Thoracic aorta (tissue), 2 donors: ENCODE results near the gene PNMT. TPM values are rescaled to one million over a fixed set of nuclear protein-coding genes. Genes with fewer than 3 reads are reported as not detected.
A peak's percentile ranks its signal among the peaks of the same experiment; 100 is the strongest.

ENCODE experiments used
- ATAC-seq: fragments of 150-250 bp; one replicate; pipeline ENCODE4 v1.8.0; 2017; ENCODE audit warnings: low read depth; ENCODE audit not compliant: insufficient number of reproducible peaks, low FRiP score
- DNase-seq: peaks from one replicate; pipeline ENCODE4 v3.0.0-alpha.2; 2020; ENCODE audit warnings: low spot score
- H3K27ac ChIP-seq, 2 donors: fragments of 200-600 bp; sonication (generic); 1 replicate in 1 of 2; 2 replicates in 1 of 2; pipeline ENCODE4 v1.5.1; 2016; ENCODE audit warnings: mild to moderate bottlenecking in 2 of 2, moderate library complexity in 2 of 2
- H3K27me3 ChIP-seq: fragments of 200-600 bp; sonication (generic); replicated peaks from 2 replicates; pipeline ENCODE4 v1.6.0; 2016; ENCODE audit warnings: mild to moderate bottlenecking; ENCODE audit not compliant: insufficient read depth
- H3K36me3 ChIP-seq: fragments of 200-600 bp; sonication (generic); one replicate; pipeline ENCODE4 v1.5.1; 2016
- H3K4me1 ChIP-seq, 2 donors: fragments of 200-600 bp; sonication (generic); 1 replicate in 1 of 2; 2 replicates in 1 of 2; pipeline versions ENCODE4 v1.5.1 to v1.6.0; 2016; ENCODE audit warnings: low read depth in 2 of 2, mild to moderate bottlenecking in 1 of 2; ENCODE audit not compliant: control insufficient read depth in 1 of 2
- H3K4me3 ChIP-seq: fragments of 200-600 bp; sonication (generic); 2 replicates; pipeline ENCODE4 v1.5.1; 2016; ENCODE audit warnings: mild to moderate bottlenecking
- H3K9me3 ChIP-seq: fragments of 200-600 bp; sonication (generic); 2 replicates; pipeline ENCODE4 v1.5.1; 2016
- CTCF ChIP-seq: fragments of 200-600 bp; sonication (generic); IDR thresholded peaks from one replicate; pipeline ENCODE4 v1.5.1; 2019; ENCODE audit warnings: antibody characterized with exemption
- total RNA-seq, 2 donors: library from RNA; depleted of rRNA; stranded (reverse); fragments of >200 nt; gene quantifications; one replicate each; pipeline versions ENCODE4 v1.1.0 to v1.2.3, GENCODE V29; 2016

PNMT gene
- total RNA-seq, 2 donors from 2014 or later: 3.1 to 22.9 TPM

GRCh38 chr17:39653316-39653661 lies 15.0 kb upstream of the PNMT start:
- peaks cover 3% of the 10 kb centered on the region for H3K36me3 ChIP-seq

GRCh38 chr17:39653662-39654331 lies 14.5 kb upstream of the PNMT start:
- TF ChIP-seq CTCF: peak; percentile 79
- Histone ChIP-seq H3K36me3 (peaks cover 4% of the 10 kb centered on the region), H3K4me3 (no peak overlapping the region), H3K4me1 (no peaks in the 10 kb centered on the region), H3K27ac (no peak overlapping the region), H3K9me3 (no peaks in the 10 kb centered on the region), H3K27me3 (no peaks in the 10 kb centered on the region)
- DNase-seq (no peak), ATAC-seq (no peak)

More at GRCh38 chr17:39653316-39653661, 15.0 kb upstream of the PNMT start:
- H3K27me3 ChIP-seq: no peaks in the 10 kb centered on the region
- no peaks in the 10 kb centered on the region for H3K9me3 ChIP-seq
- no peaks in the 10 kb centered on the region for H3K4me1 ChIP-seq
- TF ChIP-seq CTCF: no peak
- DNase-seq (no peak), ATAC-seq (no peak)
- H3K27ac ChIP-seq: no peak overlapping the region
- H3K4me3 ChIP-seq: no peak overlapping the region

- H3K27me3 ChIP-seq: no peaks in the 10 kb centered on the region
- peaks cover 14% of the 10 kb centered on the region for H3K36me3 ChIP-seq
- no peak overlapping the region for H3K27ac ChIP-seq
- DNase-seq: no peak
- no peak for ATAC-seq
- H3K4me3 ChIP-seq: no peak overlapping the region
- H3K9me3 ChIP-seq: no peaks in the 10 kb centered on the region
- no peaks in the 10 kb centered on the region for H3K4me1 ChIP-seq
- TF ChIP-seq CTCF: no peak
Observed at GRCh38 chr17:39655105-39655504, 13.1 kb upstream of the PNMT start.

- no peaks in the 10 kb centered on the region for H3K27me3 ChIP-seq
- peaks cover 22% of the 10 kb centered on the region for H3K36me3 ChIP-seq
- no peak overlapping the region for H3K4me3 ChIP-seq
- no peaks in the 10 kb centered on the region for H3K9me3 ChIP-seq
- ATAC-seq (no peak), DNase-seq (no peak)
- peaks cover 0 to 11% of the 10 kb centered on the region in 2 donors for H3K4me1 ChIP-seq
- no peak for TF ChIP-seq CTCF
- no peak overlapping the region for H3K27ac ChIP-seq
Observed at GRCh38 chr17:39658346-39658745, 9.9 kb upstream of the PNMT start.

- Histone ChIP-seq H3K4me1 (peaks cover 0 to 14% of the 10 kb centered on the region in 2 donors), H3K36me3 (peaks cover 22% of the 10 kb centered on the region), H3K4me3 (no peak overlapping the region), H3K9me3 (no peaks in the 10 kb centered on the region), H3K27me3 (no peaks in the 10 kb centered on the region), H3K27ac (no peak overlapping the region)
- DNase-seq (no peak), ATAC-seq (no peak)
- TF ChIP-seq CTCF: no peak
Observed at GRCh38 chr17:39658760-39659159, 9.5 kb upstream of the PNMT start.
